ENCODE measurements around the gene SMIM27. TPM values are rescaled to one million over a fixed set of nuclear protein-coding genes. Genes with fewer than 3 reads are reported as not detected.

Gene SMIM27
- total and polyA plus RNA-seq, 2 of the 13 experiments (the other 11 are each of a cell fraction or from before 2014, with no cell fraction given), result 17.9 to 19.0 TPM

- TF ChIP-seq GMEB2 (CRISPR knock-in tag; IDR thresholded peaks at IDR 0.05; ENCODE audit: low read depth) (no peak), IRF1 (CRISPR knock-in tag; IDR thresholded peaks at IDR 0.05; ENCODE audit: low read depth) (peak; percentile 97), CSRNP1 (CRISPR knock-in tag; IDR thresholded peaks at IDR 0.05) (peak; percentile 28; the same call in 1 of the 2 replicates), KLF13 (CRISPR knock-in tag; IDR thresholded peaks at IDR 0.05) (0 out of 2 replicates have a peak, but pooled peaks have one; percentile 55), TCF12 (IDR thresholded peaks at IDR 0.05) (no peak), TCF12 (CRISPR knock-in tag; IDR thresholded peaks at IDR 0.05) (no peak), PRMT3 (CRISPR knock-in tag; IDR thresholded peaks at IDR 0.05; ENCODE audit: borderline replicate concordance, low read depth) (0 out of 2 replicates have a peak, but pooled peaks have one; percentile 58), ZNF616 (CRISPR knock-in tag; IDR thresholded peaks at IDR 0.05; ENCODE audit: low read depth) (no peak), ZNF574 (CRISPR knock-in tag; IDR thresholded peaks at IDR 0.05) (peak; percentile 54), HDAC1 (CRISPR knock-in tag; IDR thresholded peaks at IDR 0.05) (peak; percentile 66; the same call in 1 of the 2 replicates), RCOR2 (CRISPR knock-in tag; IDR thresholded peaks at IDR 0.05) (no peak), KDM5A (IDR thresholded peaks at IDR 0.05; ENCODE audit: borderline replicate concordance, low read length) (peak; percentile 77; the same call in 1 of the 2 replicates), ZNF20 (CRISPR knock-in tag; IDR thresholded peaks at IDR 0.05) (no peak), ARNTL (CRISPR knock-in tag; IDR thresholded peaks at IDR 0.05) (no peak), SRSF4 (IDR thresholded peaks at IDR 0.05; ENCODE audit: low read depth, low read length, poor library complexity, severe bottlenecking) (no peak), GTF2F1 (IDR thresholded peaks at IDR 0.05; ENCODE audit: low read length) (no peak), ZNF354B (CRISPR knock-in tag; IDR thresholded peaks at IDR 0.05) (no peak), ELF1 (CRISPR knock-in tag; IDR thresholded peaks at IDR 0.05) (peak; percentile 41; the same call in 1 of the 2 replicates), KMT2B (CRISPR knock-in tag; IDR thresholded peaks at IDR 0.05) (peak; percentile 97), E2F1 (CRISPR knock-in tag; IDR thresholded peaks at IDR 0.05) (peak; percentile 51; the same call in 1 of the 2 replicates)
Measured at GRCh38 chr9:32526041-32526706, 26.0 kb upstream of the SMIM27 start, which contains the start of gene RIGI (continued).

All from HepG2 (cell line).